Measurements from ENCODE around the gene ALDH2. TPM values are rescaled to one million over a fixed set of nuclear protein-coding genes. Genes with fewer than 3 reads are reported as not detected.

The ALDH2 gene
- total and polyA plus RNA-seq, 10 of the 15 experiments (the other 5 are each of a cell fraction or from before 2014, with no cell fraction given) = 1.4 to 16.4 (median 8.7) TPM

DNA sequence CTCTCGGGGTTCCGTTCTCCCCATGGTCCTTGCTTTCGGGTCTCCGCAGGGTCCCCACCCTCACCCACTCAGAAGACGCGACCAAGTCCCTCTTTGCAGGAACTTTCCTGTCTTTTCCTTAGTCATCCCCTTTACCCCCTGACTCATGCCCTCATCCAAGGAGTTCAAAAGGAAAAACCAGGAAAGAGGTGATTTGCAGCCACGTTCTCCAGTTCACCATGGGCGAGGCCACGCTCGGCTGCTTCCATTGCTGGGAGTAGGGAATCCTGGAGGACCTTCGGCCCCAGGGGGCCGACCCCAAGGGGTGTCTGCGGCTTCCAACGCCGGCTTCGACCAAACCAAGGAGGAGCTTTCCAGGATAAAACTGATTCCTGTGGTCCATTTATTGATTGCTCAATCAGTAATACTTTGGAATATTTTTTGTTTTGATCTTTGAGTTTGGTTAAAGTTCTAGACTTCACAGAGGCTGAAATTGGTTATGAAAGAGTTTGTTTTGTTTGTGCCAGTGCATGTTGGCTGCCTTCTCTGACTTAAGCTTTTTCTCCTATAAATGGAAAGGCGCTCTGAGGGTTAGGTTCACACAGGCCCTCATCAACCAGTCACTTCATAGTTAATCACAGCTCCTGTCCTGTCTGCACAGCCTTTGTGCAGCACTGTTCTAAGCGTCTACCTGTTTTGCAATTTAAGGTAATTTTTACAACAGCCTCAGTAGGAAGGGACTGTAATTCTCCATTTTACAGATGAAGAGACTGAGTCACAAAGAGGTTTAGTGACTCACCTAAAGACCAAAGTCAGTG, 827 bp downstream of the ALDH2 start:
- 70% methylated on average over 18 of the region's 18 CpGs for WGBS (ENCODE audit: insufficient coverage, insufficient replicate concordance, low lambda C conversion rate, missing lambda C conversion rate)

DNA sequence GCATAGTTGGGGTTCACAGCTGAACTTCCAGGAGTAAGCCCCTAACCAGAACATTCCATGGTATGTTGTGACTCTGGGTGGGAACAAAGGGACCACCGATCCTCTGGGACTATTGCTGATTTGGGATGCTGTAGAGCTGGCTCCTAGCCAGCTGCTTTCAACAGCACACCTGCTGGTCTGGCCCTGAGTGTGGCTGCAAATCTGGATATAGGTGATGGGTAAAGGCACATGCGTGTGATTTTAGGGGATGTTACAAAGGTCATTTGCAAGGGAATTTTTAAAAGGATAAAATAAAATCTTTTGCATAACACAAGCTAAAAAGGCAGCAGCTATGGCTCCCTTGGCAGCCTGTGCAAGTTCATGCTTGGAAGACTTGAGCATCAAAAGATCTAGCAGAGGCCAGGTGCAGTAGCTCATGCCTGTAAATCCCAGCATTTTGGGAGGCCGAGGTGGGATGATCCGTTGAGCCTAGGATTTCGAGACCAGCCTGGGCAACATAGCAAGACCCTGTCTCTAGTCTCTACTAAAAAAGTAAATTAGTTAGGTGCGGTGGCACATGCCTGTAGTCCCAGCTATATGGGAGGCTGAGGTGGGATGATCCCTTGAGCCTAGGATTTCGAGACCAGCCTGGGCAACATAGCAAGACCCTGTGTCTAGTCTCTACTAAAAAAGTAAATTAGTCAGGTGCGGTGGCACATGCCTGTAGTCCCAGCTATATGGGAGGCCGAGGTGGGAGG, 1.6 kb downstream of the ALDH2 start:
- RAD21 ChIA-PET (ENCODE audit: unreplicated experiment) = interaction anchor here (1.6 kb wide), 1 partner anchor 44 kb away, joined by 5 read pairs; no protein-coding TSS in a partner anchor
- intact Hi-C loops (cut with micrococcal nuclease; ENCODE audit: unreplicated experiment) = no loop called here
- H3K79me2 ChIP-seq (ENCODE audit: control insufficient read depth, insufficient read depth, low read length) = no peaks in the 10 kb centered on the region; the same call in 1 of the 2 replicates
- ATAC-seq = no peak
- peaks cover 36% of the 10 kb centered on the region for H3K4me1 ChIP-seq (ENCODE audit: control insufficient read depth, insufficient read depth, low read length)
- no peak for DNase-seq (ENCODE audit: low read depth, low spot score)
- SMC1A ChIA-PET (ENCODE audit: uncharacterized antibody, unreplicated experiment) = interaction anchor here (1.2 to 1.9 kb wide), 3 partner anchors 9 to 14 kb away, joined by 4 to 5 read pairs (median 5); no protein-coding TSS in a partner anchor
- WGBS (ENCODE audit: insufficient coverage, insufficient replicate concordance, low lambda C conversion rate, missing lambda C conversion rate) = 51% methylated on average over 9 of the region's 9 CpGs
- no peaks in the 10 kb centered on the region; the same call in 2 of the 3 replicates for H3K9me3 ChIP-seq (replicated peaks; ENCODE audit: control insufficient read depth, insufficient read depth, low read length)
- POLR2A ChIA-PET = interaction anchor here (0.6 to 0.7 kb wide), 2 partner anchors 10 to 163 kb away, joined by 4 read pairs; no protein-coding TSS in a partner anchor
- CTCF ChIA-PET = interaction anchor here (0.6 to 2.2 kb wide), 3 partner anchors 15 to 317 kb away, joined by 3 to 9 read pairs (median 4); no protein-coding TSS in a partner anchor
- H4K20me1 ChIP-seq (ENCODE audit: control insufficient read depth, insufficient read depth) = no peaks in the 10 kb centered on the region
- no peak for FAIRE-seq
- no peak overlapping the region for H3K9ac ChIP-seq (ENCODE audit: control insufficient read depth, insufficient read depth, low read length)
- H3K36me3 ChIP-seq (ENCODE audit: control insufficient read depth in 2 of 2, insufficient read depth in 2 of 2, low read length in 1 of 2) = no peaks in the 10 kb centered on the region
- BruUV-seq (replicated peaks) = TSS peak; percentile 66
- peak overlapping the region; percentile 42; the same call in 1 of the 2 replicates for H3K4me3 ChIP-seq
- H2AFZ ChIP-seq (ENCODE audit: control insufficient read depth, low read depth, low read length) = no peak overlapping the region
- in situ Hi-C loops (cut with MboI) = no loop called here
- H3K27ac ChIP-seq (ENCODE audit: control insufficient read depth, insufficient read depth) = no peak overlapping the region
- peak overlapping the region; percentile 100; the same call in 1 of the 2 replicates for H3K4me2 ChIP-seq (ENCODE audit: control insufficient read depth, insufficient read depth)
- no peaks in the 10 kb centered on the region for H3K27me3 ChIP-seq (replicated peaks in 1 of 2; ENCODE audit: control insufficient read depth in 2 of 2, insufficient read depth in 2 of 2, low read length in 1 of 2)
- no peak for TF ChIP-seq LARP7 (IDR thresholded peaks at IDR 0.05)
- TF ChIP-seq SMARCA5 (IDR thresholded peaks at IDR 0.05) = no peak
- TF ChIP-seq MXI1 (IDR thresholded peaks at IDR 0.05; ENCODE audit: low read depth, low read length) = no peak
- no peak for TF ChIP-seq NRF1 (conservative IDR thresholded peaks at IDR 0.05; ENCODE audit: low read depth, low read length)
- no peak for TF ChIP-seq BMI1 (IDR thresholded peaks at IDR 0.05; ENCODE audit: borderline replicate concordance)
- TF ChIP-seq, protein P1, sequence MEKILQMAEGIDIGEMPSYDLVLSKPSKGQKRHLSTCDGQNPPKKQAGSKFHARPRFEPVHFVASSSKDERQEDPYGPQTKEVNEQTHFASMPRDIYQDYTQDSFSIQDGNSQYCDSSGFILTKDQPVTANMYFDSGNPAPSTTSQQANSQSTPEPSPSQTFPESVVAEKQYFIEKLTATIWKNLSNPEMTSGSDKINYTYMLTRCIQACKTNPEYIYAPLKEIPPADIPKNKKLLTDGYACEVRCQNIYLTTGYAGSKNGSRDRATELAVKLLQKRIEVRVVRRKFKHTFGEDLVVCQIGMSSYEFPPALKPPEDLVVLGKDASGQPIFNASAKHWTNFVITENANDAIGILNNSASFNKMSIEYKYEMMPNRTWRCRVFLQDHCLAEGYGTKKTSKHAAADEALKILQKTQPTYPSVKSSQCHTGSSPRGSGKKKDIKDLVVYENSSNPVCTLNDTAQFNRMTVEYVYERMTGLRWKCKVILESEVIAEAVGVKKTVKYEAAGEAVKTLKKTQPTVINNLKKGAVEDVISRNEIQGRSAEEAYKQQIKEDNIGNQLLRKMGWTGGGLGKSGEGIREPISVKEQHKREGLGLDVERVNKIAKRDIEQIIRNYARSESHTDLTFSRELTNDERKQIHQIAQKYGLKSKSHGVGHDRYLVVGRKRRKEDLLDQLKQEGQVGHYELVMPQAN (conservative IDR thresholded peaks at IDR 0.05) = no peak
- TF ChIP-seq, protein P2, sequence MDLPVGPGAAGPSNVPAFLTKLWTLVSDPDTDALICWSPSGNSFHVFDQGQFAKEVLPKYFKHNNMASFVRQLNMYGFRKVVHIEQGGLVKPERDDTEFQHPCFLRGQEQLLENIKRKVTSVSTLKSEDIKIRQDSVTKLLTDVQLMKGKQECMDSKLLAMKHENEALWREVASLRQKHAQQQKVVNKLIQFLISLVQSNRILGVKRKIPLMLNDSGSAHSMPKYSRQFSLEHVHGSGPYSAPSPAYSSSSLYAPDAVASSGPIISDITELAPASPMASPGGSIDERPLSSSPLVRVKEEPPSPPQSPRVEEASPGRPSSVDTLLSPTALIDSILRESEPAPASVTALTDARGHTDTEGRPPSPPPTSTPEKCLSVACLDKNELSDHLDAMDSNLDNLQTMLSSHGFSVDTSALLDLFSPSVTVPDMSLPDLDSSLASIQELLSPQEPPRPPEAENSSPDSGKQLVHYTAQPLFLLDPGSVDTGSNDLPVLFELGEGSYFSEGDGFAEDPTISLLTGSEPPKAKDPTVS (IDR thresholded peaks at IDR 0.05; ENCODE audit: low read depth, low read length) = no peak
- no peak for TF ChIP-seq SPI1 (IDR thresholded peaks at IDR 0.05; ENCODE audit: borderline replicate concordance, insufficient read depth, low read depth, low read length)

More for the DNA sequence above, 827 bp downstream of the ALDH2 start:
- FAIRE-seq = no peak
- TF ChIP-seq PAX5 (IDR thresholded peaks at IDR 0.05; ENCODE audit: borderline replicate concordance, low read depth, low read length) = 0 out of 2 replicates have a peak, but pooled peaks have one; percentile 25
- no peak for TF ChIP-seq TCF12 (IDR thresholded peaks at IDR 0.05; ENCODE audit: low read depth, low read length)
- no peaks in the 10 kb centered on the region for H4K20me1 ChIP-seq (ENCODE audit: control insufficient read depth, insufficient read depth)
- H3K4me3 ChIP-seq = peak overlapping the region; percentile 51; the same call in 1 of the 2 replicates
- H3K4me2 ChIP-seq (ENCODE audit: control insufficient read depth, insufficient read depth) = peak overlapping the region; percentile 100
- H3K9ac ChIP-seq (ENCODE audit: control insufficient read depth, insufficient read depth, low read length) = peak overlapping the region; percentile 51
- H2AFZ ChIP-seq (ENCODE audit: control insufficient read depth, low read depth, low read length) = peak overlapping the region; percentile 64
- peaks cover 39% of the 10 kb centered on the region for H3K4me1 ChIP-seq (ENCODE audit: control insufficient read depth, insufficient read depth, low read length)
- ChIA-PET RAD21 (ENCODE audit: unreplicated experiment) (interaction anchor here (1.6 kb wide), 1 partner anchor 45 kb away, joined by 5 read pairs; no protein-coding TSS in a partner anchor), CTCF (interaction anchor here (1.3 to 2.2 kb wide), 2 partner anchors 14 to 45 kb away, joined by 4 to 9 read pairs; no protein-coding TSS in a partner anchor), SMC1A (ENCODE audit: uncharacterized antibody, unreplicated experiment) (interaction anchor here (1.2 to 1.9 kb wide), 4 partner anchors 9 to 45 kb away, joined by 4 to 5 read pairs (median 5); no protein-coding TSS in a partner anchor), POLR2A (interaction anchor here (0.7 kb wide), 1 partner anchor 11 kb away, joined by 4 read pairs; no protein-coding TSS in a partner anchor)
- no peaks in the 10 kb centered on the region for H3K36me3 ChIP-seq (ENCODE audit: control insufficient read depth in 2 of 2, insufficient read depth in 2 of 2, low read length in 1 of 2)
- H3K79me2 ChIP-seq (ENCODE audit: control insufficient read depth, insufficient read depth, low read length) = no peaks in the 10 kb centered on the region; the same call in 1 of the 2 replicates
- BruUV-seq (replicated peaks) = no TSS peak
- H3K9me3 ChIP-seq (replicated peaks; ENCODE audit: control insufficient read depth, insufficient read depth, low read length) = no peaks in the 10 kb centered on the region; the same call in 1 of the 3 replicates
- H3K27me3 ChIP-seq (replicated peaks in 1 of 2; ENCODE audit: control insufficient read depth in 2 of 2, insufficient read depth in 2 of 2, low read length in 1 of 2) = no peaks in the 10 kb centered on the region
- no peak overlapping the region for H3K27ac ChIP-seq (ENCODE audit: control insufficient read depth, insufficient read depth)
- no peak for ATAC-seq
- intact Hi-C loops (cut with micrococcal nuclease; ENCODE audit: unreplicated experiment) = no loop called here
- in situ Hi-C loops (cut with MboI) = no loop called here
- DNase-seq (ENCODE audit: low read depth, low spot score) = no peak

All from GM12878 (cell line).